Measurements from ENCODE around the gene PCDHA7. TPM values are rescaled to one million over a fixed set of nuclear protein-coding genes. Genes with fewer than 3 reads are reported as not detected.
"Not testable (repeated sequence)": the region's sequence is repeated elsewhere in the genome, so short reads cannot be mapped to it uniquely, and the experiment has no call there.

Gene PCDHA7
- polyA plus RNA-seq, 1 donor, result 0.19 TPM

- peak; percentile 2 for DNase-seq
These were observed 34.9 kb downstream of the PCDHA7 start, which contains the start of gene PCDHA11 for GRCh38 chr5:140868721-140869554. Gene PCDHA11 (plus strand): TSS chr5:140868957. CDS start chr5:140869104, 147 bp downstream.

GRCh38 chr5:140869555-140869886 lies 35.5 kb downstream of the PCDHA7 start:
- DNase-seq, result no peak

DNA sequence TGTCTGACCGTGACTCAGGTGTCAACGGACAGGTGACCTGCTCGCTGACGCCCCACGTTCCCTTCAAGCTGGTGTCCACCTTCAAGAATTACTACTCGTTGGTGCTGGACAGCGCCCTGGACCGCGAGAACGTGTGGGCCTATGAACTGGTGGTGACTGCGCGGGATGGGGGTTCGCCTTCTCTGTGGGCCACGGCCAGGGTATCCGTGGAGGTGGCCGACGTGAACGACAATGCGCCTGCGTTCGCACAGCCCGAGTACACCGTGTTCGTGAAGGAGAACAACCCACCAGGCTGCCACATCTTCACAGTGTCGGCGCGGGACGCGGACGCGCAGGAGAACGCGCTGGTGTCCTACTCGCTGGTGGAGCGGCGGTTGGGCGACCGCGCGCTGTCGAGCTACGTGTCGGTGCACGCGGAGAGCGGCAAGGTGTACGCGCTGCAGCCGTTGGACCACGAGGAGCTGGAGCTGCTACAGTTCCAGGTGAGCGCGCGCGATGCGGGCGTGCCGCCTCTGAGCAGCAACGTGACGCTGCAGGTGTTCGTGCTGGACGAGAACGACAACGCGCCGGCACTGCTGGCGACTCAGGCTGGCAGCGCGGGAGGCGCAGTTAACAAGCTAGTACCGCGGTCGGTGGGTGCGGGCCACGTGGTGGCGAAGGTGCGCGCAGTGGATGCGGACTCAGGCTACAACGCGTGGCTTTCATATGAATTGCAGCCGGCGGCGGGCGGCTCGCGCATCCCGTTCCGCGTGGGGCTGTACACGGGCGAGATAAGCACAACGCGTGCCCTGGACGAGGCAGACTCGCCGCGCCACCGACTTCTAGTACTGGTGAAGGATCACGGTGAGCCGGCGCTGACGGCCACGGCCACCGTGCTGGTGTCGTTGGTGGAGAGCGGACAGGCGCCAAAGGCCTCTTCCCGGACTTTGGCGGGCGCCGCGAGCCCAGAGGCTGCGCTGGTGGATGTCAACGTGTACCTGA lies 36.4 kb downstream of the PCDHA7 start:
- no peak for DNase-seq

DNA sequence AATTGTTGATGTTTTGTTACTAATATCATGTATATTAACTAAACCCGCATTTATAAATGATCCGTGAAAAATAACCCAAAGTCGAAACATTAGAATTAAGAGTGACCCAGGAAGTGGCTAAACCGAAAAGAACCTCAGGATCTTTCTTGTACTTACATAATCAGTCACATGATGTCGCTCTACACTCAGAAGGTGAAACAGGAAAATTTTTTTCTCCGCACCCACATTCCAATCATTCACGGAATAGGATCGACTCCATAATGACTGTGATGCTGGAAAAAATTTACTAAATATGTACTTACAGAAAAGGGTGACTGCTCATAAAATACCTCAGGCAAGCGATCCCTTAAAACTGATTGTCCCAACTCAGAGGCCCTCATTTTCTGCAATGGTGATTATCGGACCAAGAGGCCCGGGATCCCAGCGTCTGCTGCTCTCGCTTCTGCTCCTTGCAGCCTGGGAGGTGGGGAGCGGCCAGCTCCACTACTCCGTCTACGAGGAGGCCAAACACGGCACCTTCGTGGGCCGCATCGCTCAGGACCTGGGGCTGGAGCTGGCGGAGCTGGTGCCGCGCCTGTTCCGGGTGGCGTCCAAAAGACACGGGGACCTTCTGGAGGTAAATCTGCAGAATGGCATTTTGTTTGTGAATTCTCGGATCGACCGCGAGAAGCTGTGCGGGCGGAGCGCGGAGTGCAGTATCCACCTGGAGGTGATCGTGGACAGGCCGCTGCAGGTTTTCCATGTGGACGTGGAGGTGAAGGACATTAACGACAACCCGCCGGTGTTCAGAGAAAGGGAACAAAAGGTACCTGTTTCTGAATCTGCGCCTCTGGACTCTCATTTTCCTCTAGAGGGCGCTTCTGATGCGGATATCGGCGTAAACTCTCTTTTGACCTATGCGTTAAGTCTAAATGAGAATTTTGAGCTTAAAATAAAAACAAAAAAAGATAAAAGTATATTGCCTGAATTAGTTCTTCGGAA lies 41.3 kb downstream of the PCDHA7 start, which contains the start of gene PCDHA12:
Gene PCDHA12 (plus strand): TSS at position 224 of the 981 bp plus-strand sequence. CDS start 165 bp downstream, at position 389.
- DNase-seq, result no peak

DNA sequence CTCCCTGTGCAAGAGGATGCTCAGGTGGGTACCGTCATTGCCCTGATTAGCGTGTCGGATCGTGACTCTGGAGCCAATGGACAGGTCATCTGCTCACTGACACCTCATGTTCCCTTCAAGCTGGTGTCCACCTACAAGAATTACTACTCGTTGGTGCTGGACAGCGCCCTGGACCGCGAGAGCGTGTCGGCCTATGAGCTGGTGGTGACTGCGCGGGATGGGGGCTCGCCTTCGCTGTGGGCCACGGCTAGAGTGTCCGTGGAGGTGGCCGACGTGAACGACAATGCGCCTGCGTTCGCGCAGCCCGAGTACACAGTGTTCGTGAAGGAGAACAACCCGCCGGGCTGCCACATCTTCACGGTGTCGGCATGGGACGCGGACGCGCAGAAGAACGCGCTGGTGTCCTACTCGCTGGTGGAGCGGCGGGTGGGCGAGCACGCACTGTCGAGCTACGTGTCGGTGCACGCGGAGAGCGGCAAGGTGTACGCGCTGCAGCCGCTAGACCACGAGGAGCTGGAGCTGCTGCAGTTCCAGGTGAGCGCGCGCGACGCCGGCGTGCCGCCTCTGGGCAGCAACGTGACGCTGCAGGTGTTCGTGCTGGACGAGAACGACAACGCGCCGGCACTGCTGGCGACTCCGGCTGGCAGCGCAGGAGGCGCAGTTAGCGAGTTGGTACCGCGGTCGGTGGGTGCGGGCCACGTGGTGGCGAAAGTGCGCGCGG lies 42.6 kb downstream of the PCDHA7 start:
- DNase-seq, result not testable (repeated sequence)

- DNase-seq, result no peak
These were observed 43.2 kb downstream of the PCDHA7 start for GRCh38 chr5:140877262-140877581.

DNA sequence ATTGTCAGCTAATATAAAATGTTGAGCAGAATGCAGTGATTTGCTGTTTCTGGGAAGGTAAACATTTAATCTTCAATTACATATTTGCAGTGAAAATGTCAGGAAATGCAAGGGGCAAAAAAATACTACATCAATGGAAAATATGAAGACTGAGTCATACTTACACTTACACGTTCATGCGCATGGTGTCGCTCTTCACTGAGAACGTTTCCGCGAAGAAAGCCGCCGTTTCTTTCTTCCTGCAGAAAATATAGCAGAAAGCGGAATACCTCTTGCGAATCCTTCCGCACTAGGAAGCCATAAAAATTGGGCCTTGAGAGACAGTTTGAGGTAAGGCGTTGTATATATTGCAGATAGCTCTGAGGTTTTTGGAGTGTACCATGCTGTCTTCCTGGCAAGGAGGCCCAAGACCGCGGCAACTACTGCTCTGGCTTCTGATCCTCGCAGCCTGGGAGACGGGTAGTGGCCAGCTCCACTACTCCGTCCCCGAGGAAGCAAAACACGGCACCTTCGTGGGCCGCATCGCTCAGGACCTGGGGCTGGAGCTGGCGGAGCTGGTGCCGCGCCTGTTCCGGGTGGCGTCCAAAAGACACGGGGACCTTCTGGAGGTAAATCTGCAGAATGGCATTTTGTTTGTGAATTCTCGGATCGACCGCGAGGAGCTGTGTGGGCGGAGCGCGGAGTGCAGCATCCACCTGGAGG lies 48.0 kb downstream of the PCDHA7 start, which contains the start of gene PCDHA13:
Gene PCDHA13 (plus strand): TSS at position 236 of the 702 bp plus-strand sequence. CDS start 145 bp downstream, at position 381.
- no peak for DNase-seq

GRCh38 chr5:140882591-140882899 lies 48.5 kb downstream of the PCDHA7 start:
- no peak for DNase-seq

DNA sequence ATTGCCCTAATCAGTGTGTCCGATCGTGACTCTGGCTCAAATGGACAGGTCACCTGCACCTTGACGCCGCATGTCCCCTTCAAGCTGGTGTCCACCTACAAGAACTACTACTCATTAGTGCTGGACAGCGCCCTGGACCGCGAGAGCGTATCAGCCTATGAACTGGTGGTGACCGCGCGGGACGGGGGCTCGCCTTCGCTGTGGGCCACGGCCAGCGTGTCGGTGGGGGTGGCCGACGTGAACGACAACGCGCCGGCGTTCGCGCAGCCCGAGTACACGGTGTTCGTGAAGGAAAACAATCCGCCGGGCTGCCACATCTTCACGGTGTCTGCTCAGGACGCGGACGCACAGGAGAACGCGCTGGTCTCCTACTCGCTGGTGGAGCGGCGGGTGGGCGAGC lies 49.3 kb downstream of the PCDHA7 start:
- no peak for DNase-seq

DNA sequence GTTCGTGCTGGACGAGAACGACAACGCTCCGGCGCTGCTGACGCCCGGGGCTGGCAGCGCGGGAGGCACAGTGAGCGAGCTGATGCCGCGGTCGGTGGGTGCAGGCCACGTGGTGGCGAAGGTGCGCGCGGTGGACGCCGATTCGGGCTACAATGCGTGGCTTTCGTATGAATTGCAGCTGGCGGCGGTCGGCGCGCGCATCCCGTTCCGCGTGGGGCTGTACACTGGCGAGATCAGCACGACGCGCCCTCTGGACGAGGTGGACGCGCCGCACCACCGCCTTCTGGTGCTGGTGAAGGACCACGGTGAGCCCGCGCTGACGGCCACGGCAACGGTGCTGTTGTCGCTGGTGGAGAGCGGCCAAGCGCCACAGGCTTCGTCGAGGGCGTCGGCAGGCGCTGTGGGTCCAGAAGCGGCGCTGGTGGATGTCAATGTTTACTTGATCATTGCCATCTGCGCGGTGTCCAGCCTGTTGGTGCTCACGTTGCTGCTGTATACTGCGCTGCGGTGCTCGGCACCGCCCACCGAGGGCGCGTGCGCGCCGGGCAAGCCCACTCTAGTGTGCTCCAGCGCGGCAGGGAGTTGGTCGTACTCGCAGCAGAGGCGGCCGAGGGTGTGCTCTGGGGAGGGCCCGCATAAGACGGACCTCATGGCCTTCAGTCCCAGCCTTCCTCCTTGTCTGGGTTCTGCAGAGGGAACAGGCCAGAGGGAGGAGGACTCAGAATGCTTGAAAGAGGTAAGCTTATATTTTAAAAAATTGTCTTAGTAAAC lies 50.0 kb downstream of the PCDHA7 start:
- no peak for DNase-seq

Other genes starting within 250 kb of the PCDHA7 start
- 30.9 TPM for gene CD14, start 201.1 kb upstream of the PCDHA7 start, polyA plus RNA-seq (ENCODE audit: insufficient read length)
- 11.0 TPM for gene TMCO6, start 194.8 kb upstream of the PCDHA7 start, polyA plus RNA-seq (ENCODE audit: insufficient read length)
- 57.7 TPM for gene NDUFA2, start 186.6 kb upstream of the PCDHA7 start, polyA plus RNA-seq (ENCODE audit: insufficient read length)
- gene IK, start 186.4 kb upstream of the PCDHA7 start, polyA plus RNA-seq (ENCODE audit: insufficient read length), result 104 TPM
- 14.3 TPM for gene WDR55, start 169.4 kb upstream of the PCDHA7 start, polyA plus RNA-seq (ENCODE audit: insufficient read length)
- gene DND1, start 160.7 kb upstream of the PCDHA7 start, polyA plus RNA-seq (ENCODE audit: insufficient read length), result not detected
- gene HARS1, start 142.9 kb upstream of the PCDHA7 start, polyA plus RNA-seq (ENCODE audit: insufficient read length), result 53.2 TPM
- 24.7 TPM for gene HARS2, start 142.8 kb upstream of the PCDHA7 start, polyA plus RNA-seq (ENCODE audit: insufficient read length)
- 72.8 TPM for gene ZMAT2, start 133.8 kb upstream of the PCDHA7 start, polyA plus RNA-seq (ENCODE audit: insufficient read length)
- gene PCDHA1, start 48.1 kb upstream of the PCDHA7 start, polyA plus RNA-seq (ENCODE audit: insufficient read length), result not detected
- gene PCDHA2, start 39.4 kb upstream of the PCDHA7 start, polyA plus RNA-seq (ENCODE audit: insufficient read length), result 0.06 TPM
- 0.18 TPM for gene PCDHA3, start 33.2 kb upstream of the PCDHA7 start, polyA plus RNA-seq (ENCODE audit: insufficient read length)
- 0.12 TPM for gene PCDHA4, start 27.2 kb upstream of the PCDHA7 start, polyA plus RNA-seq (ENCODE audit: insufficient read length)
- gene PCDHA5, start 12.7 kb upstream of the PCDHA7 start, polyA plus RNA-seq (ENCODE audit: insufficient read length), result not detected
- not detected for gene PCDHA6, start 6.3 kb upstream of the PCDHA7 start, polyA plus RNA-seq (ENCODE audit: insufficient read length)
- gene PCDHA8, start 6.9 kb downstream of the PCDHA7 start, polyA plus RNA-seq (ENCODE audit: insufficient read length), result not detected
- not detected for gene PCDHA9, start 14.1 kb downstream of the PCDHA7 start, polyA plus RNA-seq (ENCODE audit: insufficient read length)
- gene PCDHA10, start 21.6 kb downstream of the PCDHA7 start, polyA plus RNA-seq (ENCODE audit: insufficient read length), result 0.25 TPM
- gene PCDHA11, start 34.7 kb downstream of the PCDHA7 start, polyA plus RNA-seq (ENCODE audit: insufficient read length), result 0.30 TPM
- gene PCDHA12, start 41.0 kb downstream of the PCDHA7 start, polyA plus RNA-seq (ENCODE audit: insufficient read length), result 0.06 TPM
- gene PCDHA13, start 47.9 kb downstream of the PCDHA7 start, polyA plus RNA-seq (ENCODE audit: insufficient read length), result 0.21 TPM
- gene PCDHAC1, start 92.0 kb downstream of the PCDHA7 start, polyA plus RNA-seq (ENCODE audit: insufficient read length), result 0.22 TPM
- 2.0 TPM for gene PCDHAC2, start 132.2 kb downstream of the PCDHA7 start, polyA plus RNA-seq (ENCODE audit: insufficient read length)
- 0.14 TPM for gene PCDHB1, start 217.1 kb downstream of the PCDHA7 start, polyA plus RNA-seq (ENCODE audit: insufficient read length)